Measurements from ENCODE around the gene NISCH. TPM values are rescaled to one million over a fixed set of nuclear protein-coding genes. Genes with fewer than 3 reads are reported as not detected.

Gene NISCH
- polyA plus RNA-seq, 2 of the 4 experiments (the other 2 are of a cell fraction) = 17.3 to 18.2 TPM

DNA sequence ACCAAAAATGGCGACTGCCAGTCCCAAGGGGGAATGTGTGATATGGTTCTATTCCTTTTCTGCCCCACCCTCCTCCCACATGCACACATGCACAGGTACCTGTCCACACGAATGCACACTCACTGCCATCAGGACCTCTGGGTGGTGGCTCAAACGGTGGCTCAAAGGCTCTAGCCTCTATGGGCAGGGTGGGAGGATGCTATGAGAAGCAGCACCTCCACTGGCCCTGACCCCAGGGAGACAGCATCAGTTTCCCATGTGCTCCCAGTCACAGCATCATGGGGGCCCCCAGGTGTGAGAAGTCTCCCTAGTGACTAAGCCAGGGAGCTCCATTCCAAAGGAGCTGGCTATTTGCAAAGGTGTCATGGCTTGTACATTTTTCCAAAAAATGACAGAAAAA lies 26.4 kb upstream of the NISCH start:
- H3K27ac ChIP-seq = no peak overlapping the region
- ATAC-seq (peak in 1 of 2 experiments; percentile 13; a peak in 1 of 6 replicates), FAIRE-seq (no peak), DNase-seq (ENCODE audit: low read depth in 1 of 2, low spot score in 1 of 2) (no peak)
- TF ChIP-seq SMC3 (IDR thresholded peaks at IDR 0.05) (no peak), TFCP2L1 (CRISPR knock-in tag; IDR thresholded peaks at IDR 0.05) (no peak), CBX8 (IDR thresholded peaks at IDR 0.05) (no peak), ZNF302 (CRISPR knock-in tag; IDR thresholded peaks at IDR 0.05) (no peak), POLR2A (IDR thresholded peaks at IDR 0.05; ENCODE audit: low read length) (no peak), KDM1A (IDR thresholded peaks at IDR 0.05; ENCODE audit: low read depth) (no peak), EHF (CRISPR knock-in tag; IDR thresholded peaks at IDR 0.05) (no peak), RFX5 (IDR thresholded peaks at IDR 0.05) (no peak), CEBPB (IDR thresholded peaks at IDR 0.05) (no peak)
- TF ChIP-seq, protein P1, sequence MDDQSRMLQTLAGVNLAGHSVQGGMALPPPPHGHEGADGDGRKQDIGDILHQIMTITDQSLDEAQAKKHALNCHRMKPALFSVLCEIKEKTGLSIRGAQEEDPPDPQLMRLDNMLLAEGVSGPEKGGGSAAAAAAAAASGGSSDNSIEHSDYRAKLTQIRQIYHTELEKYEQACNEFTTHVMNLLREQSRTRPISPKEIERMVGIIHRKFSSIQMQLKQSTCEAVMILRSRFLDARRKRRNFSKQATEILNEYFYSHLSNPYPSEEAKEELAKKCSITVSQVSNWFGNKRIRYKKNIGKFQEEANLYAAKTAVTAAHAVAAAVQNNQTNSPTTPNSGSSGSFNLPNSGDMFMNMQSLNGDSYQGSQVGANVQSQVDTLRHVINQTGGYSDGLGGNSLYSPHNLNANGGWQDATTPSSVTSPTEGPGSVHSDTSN (IDR thresholded peaks at IDR 0.05) = no peak
- TF ChIP-seq, protein P2, sequence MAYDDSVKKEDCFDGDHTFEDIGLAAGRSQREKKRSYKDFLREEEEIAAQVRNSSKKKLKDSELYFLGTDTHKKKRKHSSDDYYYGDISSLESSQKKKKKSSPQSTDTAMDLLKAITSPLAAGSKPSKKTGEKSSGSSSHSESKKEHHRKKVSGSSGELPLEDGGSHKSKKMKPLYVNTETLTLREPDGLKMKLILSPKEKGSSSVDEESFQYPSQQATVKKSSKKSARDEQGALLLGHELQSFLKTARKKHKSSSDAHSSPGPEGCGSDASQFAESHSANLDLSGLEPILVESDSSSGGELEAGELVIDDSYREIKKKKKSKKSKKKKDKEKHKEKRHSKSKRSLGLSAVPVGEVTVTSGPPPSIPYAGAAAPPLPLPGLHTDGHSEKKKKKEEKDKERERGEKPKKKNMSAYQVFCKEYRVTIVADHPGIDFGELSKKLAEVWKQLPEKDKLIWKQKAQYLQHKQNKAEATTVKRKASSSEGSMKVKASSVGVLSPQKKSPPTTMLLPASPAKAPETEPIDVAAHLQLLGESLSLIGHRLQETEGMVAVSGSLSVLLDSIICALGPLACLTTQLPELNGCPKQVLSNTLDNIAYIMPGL (CRISPR knock-in tag; IDR thresholded peaks at IDR 0.05; ENCODE audit: borderline replicate concordance) = no peak
- ChIA-PET CTCF (interaction anchor here (0.6 to 20.8 kb wide), 13 partner anchors 9 to 391 kb away, joined by 3 to 351 read pairs (median 6); partner anchors contain the start of genes SEMA3G and TNNC1), POLR2A (no interaction called here)
- WGBS (ENCODE audit: missing lambda C conversion rate) = 0% methylated on average over 1 of the region's 3 CpGs
- H3K4me3 ChIP-seq = no peak overlapping the region
- H3K9me3 ChIP-seq = no peaks in the 10 kb centered on the region
- no peak overlapping the region for H3K4me2 ChIP-seq
- H3K4me1 ChIP-seq = no peaks in the 10 kb centered on the region

DNA sequence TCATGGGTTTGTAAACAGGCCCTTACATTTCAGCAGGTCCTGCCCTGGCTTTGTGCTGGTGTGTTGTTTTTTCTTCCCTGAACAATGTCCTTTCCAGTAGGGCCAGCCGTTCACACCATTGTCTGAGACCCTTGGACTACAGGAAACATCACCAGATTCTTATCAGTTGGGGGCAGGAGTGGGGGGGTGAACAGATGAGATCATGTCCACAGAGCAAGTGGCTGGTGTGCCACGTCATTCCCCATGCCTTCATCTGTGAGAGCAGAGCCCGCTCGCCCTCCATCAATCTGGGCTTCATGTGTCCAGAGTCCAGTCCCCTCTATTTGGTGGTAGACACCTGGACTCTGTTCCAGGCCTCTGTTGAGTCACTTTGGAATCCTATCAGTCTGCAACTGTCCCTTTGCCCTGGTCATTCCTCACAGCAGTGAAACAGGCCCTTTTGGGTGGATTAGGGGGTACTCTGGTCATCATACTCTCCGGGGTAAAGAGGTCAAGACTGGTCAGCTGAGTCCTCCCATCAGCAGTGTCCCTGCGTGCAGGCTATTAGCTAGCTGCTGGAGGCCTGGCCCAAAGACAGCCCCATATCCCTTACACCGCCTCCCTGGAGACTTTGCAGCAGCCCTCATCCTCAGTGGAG lies 25.5 kb upstream of the NISCH start:
- no peak for ATAC-seq
- CTCF ChIA-PET = interaction anchor here (0.6 to 20.8 kb wide), 8 partner anchors 8 to 390 kb away, joined by 3 to 351 read pairs (median 7); partner anchors contain the start of genes SEMA3G and TNNC1
- no peak for TF ChIP-seq KDM5A (IDR thresholded peaks at IDR 0.05)
- TF ChIP-seq JUNB (IDR thresholded peaks at IDR 0.05) = no peak
- no peak for TF ChIP-seq ZNF302 (CRISPR knock-in tag; IDR thresholded peaks at IDR 0.05)
- TF ChIP-seq, protein P3, sequence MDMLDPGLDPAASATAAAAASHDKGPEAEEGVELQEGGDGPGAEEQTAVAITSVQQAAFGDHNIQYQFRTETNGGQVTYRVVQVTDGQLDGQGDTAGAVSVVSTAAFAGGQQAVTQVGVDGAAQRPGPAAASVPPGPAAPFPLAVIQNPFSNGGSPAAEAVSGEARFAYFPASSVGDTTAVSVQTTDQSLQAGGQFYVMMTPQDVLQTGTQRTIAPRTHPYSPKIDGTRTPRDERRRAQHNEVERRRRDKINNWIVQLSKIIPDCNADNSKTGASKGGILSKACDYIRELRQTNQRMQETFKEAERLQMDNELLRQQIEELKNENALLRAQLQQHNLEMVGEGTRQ (IDR thresholded peaks at IDR 0.05) = no peak
- Histone ChIP-seq H3K27ac (no peak overlapping the region), H3K4me2 (no peak overlapping the region), H3K9me3 (no peaks in the 10 kb centered on the region), H3K4me3 (no peak overlapping the region), H3K4me1 (no peaks in the 10 kb centered on the region)
- FAIRE-seq = no peak
- no peak for DNase-seq (ENCODE audit: low read depth in 1 of 2, low spot score in 1 of 2)
- 71% methylated on average over 6 of the region's 7 CpGs for WGBS (ENCODE audit: missing lambda C conversion rate)
- POLR2A ChIA-PET = no interaction called here

DNA sequence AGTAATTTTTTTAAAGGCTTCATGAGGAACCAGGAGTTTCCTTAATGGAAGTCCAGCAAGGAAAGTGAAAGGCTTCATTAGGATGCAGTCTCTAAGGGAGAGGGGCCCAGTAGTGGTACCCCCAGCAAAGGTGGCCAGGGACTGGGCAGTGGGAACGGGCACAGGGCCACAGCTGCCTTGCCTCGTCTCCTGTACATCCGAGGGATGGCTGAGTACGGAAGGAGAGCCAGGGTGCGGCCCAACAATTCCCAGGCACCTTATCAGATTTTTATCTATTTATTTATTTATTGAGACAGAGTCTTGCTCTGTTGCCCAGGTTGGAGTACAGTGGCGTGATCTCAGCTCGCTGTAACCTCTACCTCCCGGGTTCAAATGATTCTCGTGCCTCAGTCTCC lies 25.0 kb upstream of the NISCH start:
- POLR2A ChIA-PET = no interaction called here

More for the DNA sequence above, 25.0 kb upstream of the NISCH start:
- no peak for ATAC-seq
- TF ChIP-seq, protein P4, sequence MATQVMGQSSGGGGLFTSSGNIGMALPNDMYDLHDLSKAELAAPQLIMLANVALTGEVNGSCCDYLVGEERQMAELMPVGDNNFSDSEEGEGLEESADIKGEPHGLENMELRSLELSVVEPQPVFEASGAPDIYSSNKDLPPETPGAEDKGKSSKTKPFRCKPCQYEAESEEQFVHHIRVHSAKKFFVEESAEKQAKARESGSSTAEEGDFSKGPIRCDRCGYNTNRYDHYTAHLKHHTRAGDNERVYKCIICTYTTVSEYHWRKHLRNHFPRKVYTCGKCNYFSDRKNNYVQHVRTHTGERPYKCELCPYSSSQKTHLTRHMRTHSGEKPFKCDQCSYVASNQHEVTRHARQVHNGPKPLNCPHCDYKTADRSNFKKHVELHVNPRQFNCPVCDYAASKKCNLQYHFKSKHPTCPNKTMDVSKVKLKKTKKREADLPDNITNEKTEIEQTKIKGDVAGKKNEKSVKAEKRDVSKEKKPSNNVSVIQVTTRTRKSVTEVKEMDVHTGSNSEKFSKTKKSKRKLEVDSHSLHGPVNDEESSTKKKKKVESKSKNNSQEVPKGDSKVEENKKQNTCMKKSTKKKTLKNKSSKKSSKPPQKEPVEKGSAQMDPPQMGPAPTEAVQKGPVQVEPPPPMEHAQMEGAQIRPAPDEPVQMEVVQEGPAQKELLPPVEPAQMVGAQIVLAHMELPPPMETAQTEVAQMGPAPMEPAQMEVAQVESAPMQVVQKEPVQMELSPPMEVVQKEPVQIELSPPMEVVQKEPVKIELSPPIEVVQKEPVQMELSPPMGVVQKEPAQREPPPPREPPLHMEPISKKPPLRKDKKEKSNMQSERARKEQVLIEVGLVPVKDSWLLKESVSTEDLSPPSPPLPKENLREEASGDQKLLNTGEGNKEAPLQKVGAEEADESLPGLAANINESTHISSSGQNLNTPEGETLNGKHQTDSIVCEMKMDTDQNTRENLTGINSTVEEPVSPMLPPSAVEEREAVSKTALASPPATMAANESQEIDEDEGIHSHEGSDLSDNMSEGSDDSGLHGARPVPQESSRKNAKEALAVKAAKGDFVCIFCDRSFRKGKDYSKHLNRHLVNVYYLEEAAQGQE (IDR thresholded peaks at IDR 0.05) = no peak
- Histone ChIP-seq H3K4me3 (no peak overlapping the region), H3K4me2 (no peak overlapping the region), H3K27ac (no peak overlapping the region), H3K4me1 (no peaks in the 10 kb centered on the region), H3K9me3 (no peaks in the 10 kb centered on the region)
- FAIRE-seq = no peak
- CTCF ChIA-PET = interaction anchor here (1.4 to 20.8 kb wide), 3 partner anchors 17 to 91 kb away, joined by 4 to 351 read pairs (median 10); partner anchors contain the start of genes SEMA3G and TNNC1
- no peak for DNase-seq (ENCODE audit: low read depth in 1 of 2, low spot score in 1 of 2)
- 65% methylated on average over 9 of the region's 9 CpGs for WGBS (ENCODE audit: missing lambda C conversion rate)
